H1 (cell line): ENCODE measurements around the gene UCHL1. TPM values are rescaled to one million over a fixed set of nuclear protein-coding genes. Genes with fewer than 3 reads are reported as not detected.

Experiments
- CTCF ChIA-PET: fragments of 300-600 bp; sonication (Branson Sonifier 250); formaldehyde crosslinking; loops from one replicate; lab custom pipeline; 2021; ENCODE audit not compliant: partially characterized antibody; lab: Charles Lee
- POLR2A ChIA-PET: fragments of 300-600 bp; sonication (Branson Sonifier 250); formaldehyde crosslinking; loops from one replicate; lab custom pipeline; 2021; ENCODE audit warnings: inconsistent platforms; ENCODE audit not compliant: partially characterized antibody; lab: Charles Lee
- DNase-seq, 2 experiments: peaks; one replicate each; pipeline versions ENCODE4 v3.0.0 to v3.0.0-alpha.2; 2010 to 2022; ENCODE audit warnings: low spot score in 2 of 2, low read depth in 1 of 2, mixed read lengths in 1 of 2
- FAIRE-seq: peaks from 2 replicates; lab custom pipeline; 2011; peaks lifted over from hg19 to GRCh38; lab: Jason Lieb, UNC
- H2AFZ ChIP-seq: 2 replicates; pipeline ENCODE4 v1.8.1; 2012; ENCODE audit warnings: low read length, inconsistent platforms
- H2AK5ac ChIP-seq: 2 replicates; pipeline ENCODE4 v1.6.1; 2013; ENCODE audit warnings: low read depth, low read length
- H2BK120ac ChIP-seq: replicated peaks from 2 replicates; pipeline ENCODE3; 2013; ENCODE audit warnings: low read depth, low read length, inconsistent platforms
- H2BK12ac ChIP-seq: 2 replicates; pipeline ENCODE4 v1.6.1; 2013; ENCODE audit warnings: low read depth, low read length
- H2BK15ac ChIP-seq: 2 replicates; pipeline ENCODE4 v1.6.1; 2013; ENCODE audit warnings: low read length
- H2BK20ac ChIP-seq: 2 replicates; pipeline ENCODE4 v1.6.1; 2013; ENCODE audit warnings: low read length
- H2BK5ac ChIP-seq: 2 replicates; pipeline ENCODE4 v1.6.1; 2013; ENCODE audit warnings: low read depth, low read length
- H3K14ac ChIP-seq: 2 replicates; pipeline ENCODE4 v1.6.1; 2013; ENCODE audit warnings: inconsistent platforms; ENCODE audit not compliant: insufficient read length
- H3K18ac ChIP-seq: 2 replicates; pipeline ENCODE4 v1.6.1; 2013; ENCODE audit warnings: low read length; ENCODE audit errors: extremely low read depth
- H3K23ac ChIP-seq: 2 replicates; pipeline ENCODE4 v1.6.1; 2013; ENCODE audit warnings: inconsistent platforms; ENCODE audit not compliant: insufficient read length
- H3K23me2 ChIP-seq: 2 replicates; pipeline ENCODE4 v1.6.1; 2013; ENCODE audit warnings: low read depth, low read length
- H3K27ac ChIP-seq: 2 replicates; pipeline ENCODE4 v1.6.1; 2011; ENCODE audit warnings: low read depth, low read length, inconsistent platforms
- H3K27me3 ChIP-seq, 4 experiments: replicated peaks in 1 of 4; 1 replicate in 1 of 4; 2 replicates in 3 of 4; pipeline versions ENCODE4 v1.6.1 to v1.8.1; 2011 to 2013; ENCODE audit warnings: low read length in 3 of 4, mild to moderate bottlenecking in 3 of 4, inconsistent platforms in 2 of 4, mixed read lengths in 2 of 4, moderate library complexity in 1 of 4; ENCODE audit not compliant: control insufficient read depth in 3 of 4, insufficient read depth in 3 of 4; ENCODE audit errors: extremely low read depth in 1 of 4
- H3K36me3 ChIP-seq, 4 experiments: 2 replicates each; pipeline versions ENCODE4 v1.6.1 to v1.8.1; 2011 to 2013; ENCODE audit warnings: mild to moderate bottlenecking in 4 of 4, low read length in 3 of 4, moderate library complexity in 2 of 4, control low read depth in 1 of 4, inconsistent platforms in 1 of 4; ENCODE audit not compliant: insufficient read depth in 4 of 4, control insufficient read depth in 2 of 4
- H3K4ac ChIP-seq: replicated peaks from 2 replicates; pipeline ENCODE3; 2013; ENCODE audit warnings: low read length, low read depth, mixed read lengths, inconsistent platforms; ENCODE audit not compliant: insufficient read length
- H3K4me1 ChIP-seq, 4 experiments: replicated peaks in 1 of 4; 1 replicate in 1 of 4; 2 replicates in 3 of 4; pipeline versions ENCODE4 v1.6.1 to v1.8.1; 2011 to 2013; ENCODE audit warnings: low read length in 3 of 4, inconsistent platforms in 2 of 4, mixed read lengths in 1 of 4; ENCODE audit not compliant: insufficient read depth in 4 of 4, control insufficient read depth in 3 of 4
- H3K4me2 ChIP-seq, 2 experiments: 2 replicates each; pipeline versions ENCODE4 v1.6.1 to v1.8.1; 2011 to 2013; ENCODE audit warnings: low read depth in 2 of 2, low read length in 2 of 2, control low read depth in 1 of 2, inconsistent platforms in 1 of 2, mild to moderate bottlenecking in 1 of 2; ENCODE audit not compliant: insufficient read depth in 1 of 2
- H3K4me3 ChIP-seq, 4 experiments: fragments of 200-600, 300-600 bp in 1 of 4; sonication (generic), shearing (Covaris generic), sonication (Bioruptor Twin) in 1 of 4; 2 replicates each; pipeline versions ENCODE4 v1.5.1 to v1.8.1; 2011 to 2016; ENCODE audit warnings: low read length in 4 of 4, low read depth in 3 of 4, control low read depth in 2 of 4, inconsistent platforms in 2 of 4, mild to moderate bottlenecking in 2 of 4, mixed read lengths in 1 of 4, moderate library complexity in 1 of 4; ENCODE audit not compliant: insufficient read depth in 2 of 4; ENCODE audit errors: extremely low read depth in 1 of 4
- H3K56ac ChIP-seq: replicated peaks from 2 replicates; pipeline ENCODE3; 2013; ENCODE audit warnings: low read depth, mild to moderate bottlenecking, mixed read lengths, low read length, inconsistent platforms; ENCODE audit not compliant: insufficient read length
- H3K79me1 ChIP-seq: 2 replicates; pipeline ENCODE4 v1.6.1; 2013; ENCODE audit warnings: low read depth, low read length, control low read depth
- H3K79me2 ChIP-seq, 2 experiments: 2 replicates each; pipeline versions ENCODE4 v1.6.1 to v1.8.1; 2012 to 2013; ENCODE audit warnings: low read length in 2 of 2, mild to moderate bottlenecking in 2 of 2, inconsistent platforms in 1 of 2; ENCODE audit not compliant: insufficient read depth in 2 of 2, control insufficient read depth in 1 of 2
- H3K9ac ChIP-seq, 4 experiments: replicated peaks in 1 of 4; 1 replicate in 1 of 4; 2 replicates in 3 of 4; pipeline versions ENCODE4 v1.6.1 to v1.8.1; 2011 to 2013; ENCODE audit warnings: low read depth in 3 of 4, low read length in 3 of 4, control low read depth in 2 of 4, mild to moderate bottlenecking in 2 of 4, moderate library complexity in 2 of 4, inconsistent platforms in 1 of 4; ENCODE audit errors: extremely low read depth in 1 of 4
- H3K9me3 ChIP-seq, 2 experiments: 2 replicates each; pipeline versions ENCODE4 v1.6.1 to v1.8.1; 2012 to 2013; ENCODE audit warnings: mild to moderate bottlenecking in 2 of 2, moderate library complexity in 2 of 2, control low read depth in 1 of 2, inconsistent platforms in 1 of 2, low read depth in 1 of 2, low read length in 1 of 2, mixed read lengths in 1 of 2; ENCODE audit not compliant: insufficient read depth in 2 of 2
- H4K20me1 ChIP-seq, 2 experiments: replicated peaks in 1 of 2; 2 replicates each; pipeline versions ENCODE3 to v1.8.1; 2011 to 2013; ENCODE audit warnings: inconsistent platforms in 2 of 2, low read length in 2 of 2, mild to moderate bottlenecking in 1 of 2; ENCODE audit not compliant: insufficient read depth in 2 of 2, control insufficient read depth in 1 of 2
- H4K5ac ChIP-seq: 2 replicates; pipeline ENCODE4 v1.6.1; 2013; ENCODE audit warnings: low read length, low read depth, mixed read lengths, inconsistent platforms; ENCODE audit not compliant: insufficient read length
- H4K8ac ChIP-seq: 2 replicates; pipeline ENCODE4 v1.8.0; 2013; ENCODE audit warnings: mild to moderate bottlenecking, moderate library complexity, low read length, inconsistent platforms; ENCODE audit not compliant: insufficient read depth; ENCODE audit errors: extremely low read depth
- H4K91ac ChIP-seq: replicated peaks from 2 replicates; pipeline ENCODE3; 2013; ENCODE audit warnings: low read length, mixed read lengths, inconsistent platforms; ENCODE audit not compliant: insufficient read length
- CTBP2 ChIP-seq: IDR thresholded peaks from 2 replicates; pipeline ENCODE4 v1.7.0; 2011; ENCODE audit warnings: borderline replicate concordance, mild to moderate bottlenecking, moderate library complexity, mixed read lengths, low read length; ENCODE audit not compliant: insufficient read depth, insufficient read length
- CTCF ChIP-seq, 3 experiments: IDR thresholded peaks; 1 replicate in 2 of 3; 2 replicates in 1 of 3; pipeline versions ENCODE4 v1.5.1 to v1.6.1; 2011; ENCODE audit warnings: low read length in 3 of 3, mild to moderate bottlenecking in 3 of 3, inconsistent platforms in 2 of 3, low read depth in 1 of 3, moderate library complexity in 1 of 3; ENCODE audit not compliant: insufficient read depth in 1 of 3; ENCODE audit errors: control extremely low read depth in 1 of 3
- EP300 ChIP-seq, 2 experiments: IDR thresholded peaks; 1 replicate in 1 of 2; 2 replicates in 1 of 2; pipeline ENCODE4 v1.6.1; 2011 to 2012; ENCODE audit warnings: low read depth in 2 of 2, low read length in 2 of 2, mild to moderate bottlenecking in 2 of 2, borderline replicate concordance in 1 of 2, inconsistent platforms in 1 of 2, moderate library complexity in 1 of 2
- PHF8 ChIP-seq: fragments of 200-600 bp; sonication (generic); conservative IDR thresholded peaks from 2 replicates; pipeline ENCODE4 v1.7.1; 2012; ENCODE audit warnings: low read depth, mild to moderate bottlenecking, inconsistent platforms, low read length, moderate library complexity
- POLR2A ChIP-seq, 2 experiments: IDR thresholded peaks; 1 replicate in 1 of 2; 2 replicates in 1 of 2; pipeline ENCODE4 v1.6.1; 2011; ENCODE audit warnings: low read depth in 2 of 2, low read length in 2 of 2, mild to moderate bottlenecking in 2 of 2; ENCODE audit errors: control extremely low read depth in 1 of 2
- WGBS, 2 experiments: shearing (Covaris generic) in 1 of 2; methylation state at CpG; one replicate each; pipeline versions ENCODE4 v1.1.6 to v1.1.7; 2013 to 2015; ENCODE audit warnings: low lambda C conversion rate in 2 of 2, mixed read lengths in 2 of 2, inconsistent platforms in 1 of 2, low coverage in 1 of 2, missing lambda C conversion rate in 1 of 2; ENCODE audit not compliant: insufficient replicate concordance in 2 of 2, insufficient coverage in 1 of 2, insufficient read length in 1 of 2; ENCODE audit errors: extremely low coverage in 1 of 2, missing lambda C conversion rate in 1 of 2; 5-methylcytosine and 5-hydroxymethylcytosine counted together
- polyA plus RNA-seq, 7 experiments: library from polyadenylated mRNA; depleted of rRNA in 3 of 7; stranded (reverse) in 5 of 7; unstranded in 2 of 7; fragments of >200 nt in 5 of 7; fragments of 200-250 nt in 2 of 7; gene quantifications; 1 replicate in 5 of 7; 2 replicates in 1 of 7; 4 replicates in 1 of 7; pipeline versions ENCODE4 v1.2.1 to v1.2.3, GENCODE V29; 2011 to 2013; ENCODE audit warnings: missing spikeins in 2 of 7, mixed read lengths in 2 of 7
- total RNA-seq: library from RNA; stranded (reverse); fragmentation: NEBNext Ultra II Directional; extraction: Animal tissue kit (Norgen Biotek cat#: 25700); gene quantifications from 2 replicates; pipeline ENCODE4 v1.2.1, GENCODE V29; 2021

UCHL1 gene
- total and polyA plus RNA-seq, 2 of the 8 experiments (the other 6 are each of a cell fraction or from before 2014, with no cell fraction given), result 781 to 1,717 TPM

- no peak overlapping the region for H2BK20ac ChIP-seq
- no peak overlapping the region for H4K91ac ChIP-seq
- no peak overlapping the region for H3K18ac ChIP-seq
- no peak overlapping the region for H3K4ac ChIP-seq
- H3K4me1 ChIP-seq, result no peaks in the 10 kb centered on the region
- no peaks in the 10 kb centered on the region for H3K79me2 ChIP-seq
- CTCF ChIA-PET, result interaction anchor here (0.8 to 1.6 kb wide), 7 partner anchors 10 to 354 kb away, joined by 3 to 6 read pairs (median 3); no protein-coding TSS in a partner anchor
- H4K5ac ChIP-seq, result no peak overlapping the region
- no peaks in the 10 kb centered on the region for H4K20me1 ChIP-seq
- H4K8ac ChIP-seq, result no peak overlapping the region
- H2AK5ac ChIP-seq, result no peak overlapping the region
- H3K4me3 ChIP-seq, result no peak overlapping the region
- H3K14ac ChIP-seq, result no peak overlapping the region
- TF ChIP-seq EP300 (IDR thresholded peaks at IDR 0.05; ENCODE audit: borderline replicate concordance in 1 of 2, low read depth in 2 of 2, low read length in 2 of 2) (no peak), PHF8 (no peak), CTBP2 (no peak), POLR2A (IDR thresholded peaks at IDR 0.05; ENCODE audit: control extremely low read depth in 1 of 2, low read depth in 2 of 2, low read length in 2 of 2) (no peak), CTCF (IDR thresholded peaks at IDR 0.05; ENCODE audit: control extremely low read depth in 1 of 3, insufficient read depth in 1 of 3, low read depth in 1 of 3, low read length in 3 of 3) (no peak)
- H2AFZ ChIP-seq, result 0 out of 2 replicates have a peak overlapping the region, but pooled peaks have one; percentile 76
- FAIRE-seq (no peak), DNase-seq (no peak)
- no peak overlapping the region for H3K23ac ChIP-seq
- no peak overlapping the region for H3K9ac ChIP-seq
- H3K36me3 ChIP-seq, result no peaks in the 10 kb centered on the region
- no peaks in the 10 kb centered on the region for H3K9me3 ChIP-seq
- no peak overlapping the region for H3K56ac ChIP-seq
- 88% methylated on average over 1 of the region's 1 CpG; no CpG with 5 or more reads in 1 of the 2 experiments for WGBS, 2 experiments
- H3K23me2 ChIP-seq, result no peaks in the 10 kb centered on the region
- no peaks in the 10 kb centered on the region for H3K27me3 ChIP-seq
- H2BK5ac ChIP-seq, result no peak overlapping the region
- H2BK15ac ChIP-seq, result no peak overlapping the region
- H2BK120ac ChIP-seq, result no peak overlapping the region
- H3K27ac ChIP-seq, result no peak overlapping the region
- H3K4me2 ChIP-seq, result no peak overlapping the region
- H2BK12ac ChIP-seq, result no peak overlapping the region
- no peaks in the 10 kb centered on the region for H3K79me1 ChIP-seq
- POLR2A ChIA-PET, result interaction anchor here (0.9 kb wide), 1 partner anchor 10 kb away, joined by 3 read pairs; no protein-coding TSS in a partner anchor
These were observed 50.9 kb downstream of the UCHL1 start for GRCh38 chr4:41307638-41308037.
